Nephron progenitor cell (in vitro differentiated cells): ENCODE results near the gene PLCB3.

Experiments used
- DNase-seq: peaks from one replicate; pipeline ENCODE4 v3.0.0; 2021
- H3K27ac Mint-ChIP-seq: 2 replicates; pipeline ENCODE4 v1.8.0; 2021; ENCODE audit warnings: mild to moderate bottlenecking, moderate library complexity, mixed read lengths
- H3K27me3 Mint-ChIP-seq: 2 replicates; pipeline ENCODE4 v1.8.0; 2021; ENCODE audit warnings: mild to moderate bottlenecking, low read depth, mixed read lengths; ENCODE audit not compliant: poor library complexity
- H3K36me3 Mint-ChIP-seq: 2 replicates; pipeline ENCODE4 v1.8.0; 2021; ENCODE audit warnings: low read depth, mixed read lengths
- H3K4me1 Mint-ChIP-seq: 2 replicates; pipeline ENCODE4 v1.8.0; 2021; ENCODE audit warnings: mixed read lengths
- H3K4me3 Mint-ChIP-seq: 2 replicates; pipeline ENCODE4 v1.8.0; 2021; ENCODE audit warnings: mild to moderate bottlenecking, moderate library complexity, mixed read lengths
- H3K9me3 Mint-ChIP-seq: 2 replicates; pipeline ENCODE4 v1.8.0; 2021; ENCODE audit warnings: mild to moderate bottlenecking, moderate library complexity, mixed read lengths
- CTCF ChIP-seq: fragments of 200-600 bp; sonication (generic); IDR thresholded peaks from 2 replicates; pipeline ENCODE4 v1.5.0; 2021; ENCODE audit warnings: antibody characterized with exemption

PLCB3 gene

GRCh38 chr11:64267207-64267945, 16.0 kb downstream of the PLCB3 start:
- no peaks in the 10 kb centered on the region for H3K9me3 Mint-ChIP-seq
- H3K4me1 Mint-ChIP-seq = peaks cover 50% of the 10 kb centered on the region
- no peak overlapping the region for H3K4me3 Mint-ChIP-seq
- H3K36me3 Mint-ChIP-seq = peaks cover 5% of the 10 kb centered on the region
- H3K27me3 Mint-ChIP-seq = no peaks in the 10 kb centered on the region
- TF ChIP-seq CTCF = no peak
- peak overlapping the region; percentile 68 for H3K27ac Mint-ChIP-seq
- no peak for DNase-seq

- DNase-seq = no peak
- Mint-ChIP-seq H3K27ac (peak overlapping the region; percentile 98), H3K4me1 (peaks cover 47% of the 10 kb centered on the region), H3K36me3 (peaks cover under 1% of the 10 kb centered on the region), H3K9me3 (no peaks in the 10 kb centered on the region), H3K27me3 (no peaks in the 10 kb centered on the region), H3K4me3 (peak overlapping the region; percentile 97)
- TF ChIP-seq CTCF = no peak
These were observed 16.9 kb downstream of the PLCB3 start for GRCh38 chr11:64268025-64268892.

GRCh38 chr11:64268893-64269539, 17.7 kb downstream of the PLCB3 start:
- Mint-ChIP-seq H3K27ac (peak overlapping the region; percentile 98), H3K4me3 (peak overlapping the region; percentile 97), H3K4me1 (peaks cover 40% of the 10 kb centered on the region), H3K9me3 (no peaks in the 10 kb centered on the region), H3K27me3 (no peaks in the 10 kb centered on the region), H3K36me3 (no peaks in the 10 kb centered on the region)
- DNase-seq = peak; percentile 46
- TF ChIP-seq CTCF = no peak

- Mint-ChIP-seq H3K4me1 (peaks cover 34% of the 10 kb centered on the region), H3K36me3 (no peaks in the 10 kb centered on the region), H3K27ac (peak overlapping the region; percentile 100), H3K4me3 (peak overlapping the region; percentile 97), H3K27me3 (no peaks in the 10 kb centered on the region), H3K9me3 (no peaks in the 10 kb centered on the region)
- TF ChIP-seq CTCF = no peak
- DNase-seq = peak; percentile 97
These were observed 18.4 kb downstream of the PLCB3 start for GRCh38 chr11:64269540-64270220.

GRCh38 chr11:64275031-64275800, 23.9 kb downstream of the PLCB3 start:
- no peak for TF ChIP-seq CTCF
- H3K27me3 Mint-ChIP-seq = no peaks in the 10 kb centered on the region
- H3K27ac Mint-ChIP-seq = peak overlapping the region; percentile 22

More at GRCh38 chr11:64275031-64275800, 23.9 kb downstream of the PLCB3 start:
- H3K36me3 Mint-ChIP-seq = no peaks in the 10 kb centered on the region
- H3K4me1 Mint-ChIP-seq = peaks cover 16% of the 10 kb centered on the region
- no peaks in the 10 kb centered on the region for H3K9me3 Mint-ChIP-seq
- DNase-seq = no peak
- H3K4me3 Mint-ChIP-seq = no peak overlapping the region
